ENCODE data around the gene FDX2. TPM values are rescaled to one million over a fixed set of nuclear protein-coding genes. Genes with fewer than 3 reads are reported as not detected.

The FDX2 gene
- total RNA-seq, 6 experiments from 2014 or later: 33.9 to 47.3 (median 38.5) TPM

- peaks cover 18% of the 10 kb centered on the region for H3K4me1 Mint-ChIP-seq (ENCODE audit: low read depth)
- TF ChIP-seq, protein P1, sequence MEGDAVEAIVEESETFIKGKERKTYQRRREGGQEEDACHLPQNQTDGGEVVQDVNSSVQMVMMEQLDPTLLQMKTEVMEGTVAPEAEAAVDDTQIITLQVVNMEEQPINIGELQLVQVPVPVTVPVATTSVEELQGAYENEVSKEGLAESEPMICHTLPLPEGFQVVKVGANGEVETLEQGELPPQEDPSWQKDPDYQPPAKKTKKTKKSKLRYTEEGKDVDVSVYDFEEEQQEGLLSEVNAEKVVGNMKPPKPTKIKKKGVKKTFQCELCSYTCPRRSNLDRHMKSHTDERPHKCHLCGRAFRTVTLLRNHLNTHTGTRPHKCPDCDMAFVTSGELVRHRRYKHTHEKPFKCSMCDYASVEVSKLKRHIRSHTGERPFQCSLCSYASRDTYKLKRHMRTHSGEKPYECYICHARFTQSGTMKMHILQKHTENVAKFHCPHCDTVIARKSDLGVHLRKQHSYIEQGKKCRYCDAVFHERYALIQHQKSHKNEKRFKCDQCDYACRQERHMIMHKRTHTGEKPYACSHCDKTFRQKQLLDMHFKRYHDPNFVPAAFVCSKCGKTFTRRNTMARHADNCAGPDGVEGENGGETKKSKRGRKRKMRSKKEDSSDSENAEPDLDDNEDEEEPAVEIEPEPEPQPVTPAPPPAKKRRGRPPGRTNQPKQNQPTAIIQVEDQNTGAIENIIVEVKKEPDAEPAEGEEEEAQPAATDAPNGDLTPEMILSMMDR (IDR thresholded peaks at IDR 0.05): no peak
- DNase-seq: no peak
- H3K27ac Mint-ChIP-seq: no peak overlapping the region
- H3K4me3 Mint-ChIP-seq: no peak overlapping the region
- H3K36me3 Mint-ChIP-seq (ENCODE audit: low read depth): peaks cover 10% of the 10 kb centered on the region
- no peaks in the 10 kb centered on the region; the same call in 1 of the 2 replicates for H3K9me3 Mint-ChIP-seq
- H3K27me3 Mint-ChIP-seq (ENCODE audit: insufficient read depth): peaks cover 6% of the 10 kb centered on the region
These were observed 21.5 kb downstream of the FDX2 start for GRCh38 chr19:10294368-10294697.

GRCh38 chr19:10293637-10294367 lies 22.0 kb downstream of the FDX2 start:
- 0 out of 2 replicates have a peak overlapping the region, but pooled peaks have one; percentile 14 for H3K4me3 Mint-ChIP-seq
- H3K27me3 Mint-ChIP-seq (ENCODE audit: insufficient read depth): peaks cover 8% of the 10 kb centered on the region
- no peaks in the 10 kb centered on the region; the same call in 1 of the 2 replicates for H3K9me3 Mint-ChIP-seq
- DNase-seq: no peak
- peaks cover 10% of the 10 kb centered on the region for H3K36me3 Mint-ChIP-seq (ENCODE audit: low read depth)
- peaks cover 22% of the 10 kb centered on the region for H3K4me1 Mint-ChIP-seq (ENCODE audit: low read depth)
- no peak overlapping the region for H3K27ac Mint-ChIP-seq
- TF ChIP-seq, protein P1 (IDR thresholded peaks at IDR 0.05): no peak

GRCh38 chr19:10292789-10293636 lies 22.8 kb downstream of the FDX2 start:
- no peak for DNase-seq
- TF ChIP-seq, protein P1 (IDR thresholded peaks at IDR 0.05): no peak
- Mint-ChIP-seq H3K27me3 (ENCODE audit: insufficient read depth) (peaks cover 8% of the 10 kb centered on the region), H3K4me1 (ENCODE audit: low read depth) (peaks cover 27% of the 10 kb centered on the region), H3K36me3 (ENCODE audit: low read depth) (peaks cover 10% of the 10 kb centered on the region), H3K4me3 (peak overlapping the region; percentile 91), H3K27ac (no peak overlapping the region), H3K9me3 (no peaks in the 10 kb centered on the region; the same call in 1 of the 2 replicates)

DNA sequence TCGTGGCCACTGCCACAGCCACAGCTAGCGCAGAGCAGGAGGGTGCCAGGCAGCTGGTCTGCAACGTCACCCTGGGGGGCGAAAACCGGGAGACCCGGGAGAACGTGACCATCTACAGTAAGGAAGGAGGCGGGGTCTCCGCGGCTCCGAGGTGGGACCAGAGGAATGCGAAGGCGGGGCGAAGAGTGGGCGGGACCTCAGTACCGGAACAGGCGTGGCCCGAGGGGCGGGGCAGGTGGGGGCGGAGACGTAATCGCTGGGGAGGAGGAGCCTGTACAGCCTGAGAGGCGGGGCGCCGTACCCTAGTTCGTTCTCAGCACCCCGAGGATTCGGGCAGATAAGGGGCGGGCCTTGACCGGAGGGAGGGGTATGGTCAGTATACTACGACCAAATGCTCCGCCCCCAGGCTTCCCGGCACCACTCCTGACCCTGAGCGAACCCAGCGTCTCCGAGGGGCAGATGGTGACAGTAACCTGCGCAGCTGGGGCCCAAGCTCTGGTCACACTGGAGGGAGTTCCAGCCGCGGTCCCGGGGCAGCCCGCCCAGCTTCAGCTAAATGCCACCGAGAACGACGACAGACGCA lies 23.5 kb downstream of the FDX2 start:
- peaks cover 10% of the 10 kb centered on the region for H3K36me3 Mint-ChIP-seq (ENCODE audit: low read depth)
- no peaks in the 10 kb centered on the region; the same call in 1 of the 2 replicates for H3K9me3 Mint-ChIP-seq
- peak; percentile 56 for DNase-seq
- peaks cover 27% of the 10 kb centered on the region for H3K4me1 Mint-ChIP-seq (ENCODE audit: low read depth)
- TF ChIP-seq, protein P1 (IDR thresholded peaks at IDR 0.05): no peak
- H3K27ac Mint-ChIP-seq: no peak overlapping the region
- H3K4me3 Mint-ChIP-seq: peak overlapping the region; percentile 91
- peaks cover 8% of the 10 kb centered on the region for H3K27me3 Mint-ChIP-seq (ENCODE audit: insufficient read depth)

DNA sequence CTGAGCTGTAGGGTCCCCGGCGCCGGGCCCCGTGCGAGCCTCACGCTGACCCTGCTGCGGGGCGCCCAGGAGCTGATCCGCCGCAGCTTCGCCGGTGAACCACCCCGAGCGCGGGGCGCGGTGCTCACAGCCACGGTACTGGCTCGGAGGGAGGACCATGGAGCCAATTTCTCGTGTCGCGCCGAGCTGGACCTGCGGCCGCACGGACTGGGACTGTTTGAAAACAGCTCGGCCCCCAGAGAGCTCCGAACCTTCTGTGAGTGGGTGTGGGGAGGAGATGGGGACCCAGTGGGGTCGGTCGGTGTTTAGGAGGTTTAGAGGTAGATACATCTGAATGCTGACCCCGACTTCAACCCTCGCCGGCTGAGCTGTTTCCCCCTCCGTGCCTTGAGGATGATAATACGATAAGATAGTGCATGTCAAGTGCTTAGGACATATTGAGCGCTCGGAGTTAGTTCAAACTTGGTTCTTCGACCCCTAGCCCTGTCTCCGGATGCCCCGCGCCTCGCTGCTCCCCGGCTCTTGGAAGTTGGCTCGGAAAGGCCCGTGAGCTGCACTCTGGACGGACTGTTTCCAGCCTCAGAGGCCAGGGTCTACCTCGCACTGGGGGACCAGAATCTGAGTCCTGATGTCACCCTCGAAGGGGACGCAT lies 24.1 kb downstream of the FDX2 start:
- peaks cover 28% of the 10 kb centered on the region for H3K4me1 Mint-ChIP-seq (ENCODE audit: low read depth)
- peaks cover 8% of the 10 kb centered on the region for H3K27me3 Mint-ChIP-seq (ENCODE audit: insufficient read depth)
- peak overlapping the region; percentile 91 for H3K4me3 Mint-ChIP-seq
- TF ChIP-seq, protein P1 (IDR thresholded peaks at IDR 0.05): no peak
- no peak for DNase-seq
- H3K9me3 Mint-ChIP-seq: no peaks in the 10 kb centered on the region; the same call in 1 of the 2 replicates
- peak overlapping the region; percentile 52; the same call in 1 of the 2 replicates for H3K27ac Mint-ChIP-seq
- H3K36me3 Mint-ChIP-seq (ENCODE audit: low read depth): peaks cover 10% of the 10 kb centered on the region

All from HFFc6 (cell line).